OCI-M2 (cell line): ENCODE results near the gene ANXA5.

Experiments used
- DNase-seq: peaks from one replicate; lab custom pipeline; 2025; ENCODE audit not compliant: unreplicated experiment; lab: John Stamatoyannopoulos, UW

The ANXA5 gene

DNA sequence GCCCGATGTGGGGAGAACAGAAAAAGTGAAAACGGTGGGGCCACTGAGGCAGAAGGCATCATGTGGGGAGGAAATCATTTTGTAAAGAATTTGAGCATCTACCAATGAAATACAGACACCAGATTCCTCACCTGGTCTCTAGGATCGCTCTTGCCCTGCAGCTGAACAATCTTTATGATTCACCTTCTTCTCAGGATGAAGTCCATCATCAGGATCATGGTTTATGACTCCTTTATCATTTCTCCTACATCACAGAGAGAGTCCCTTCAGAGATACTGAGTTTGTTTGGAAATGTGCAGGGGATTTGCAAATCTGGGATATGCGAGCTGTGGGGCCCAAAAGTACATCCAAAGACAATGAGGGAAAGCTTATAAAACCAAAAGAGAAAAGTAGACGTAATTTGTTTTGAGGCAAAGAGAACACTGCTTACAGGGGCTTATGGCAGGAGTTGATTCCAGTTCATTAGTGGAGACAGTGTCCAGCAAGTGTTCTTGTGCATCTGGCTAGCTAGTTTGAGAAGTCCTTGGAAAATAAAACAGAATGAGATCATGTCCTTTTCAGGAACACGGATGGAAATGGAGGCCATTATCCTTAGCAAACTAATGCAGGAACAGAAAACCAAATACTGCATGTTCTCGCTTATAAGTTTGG, 15.3 kb upstream of the ANXA5 start:
- no peak for DNase-seq

DNA sequence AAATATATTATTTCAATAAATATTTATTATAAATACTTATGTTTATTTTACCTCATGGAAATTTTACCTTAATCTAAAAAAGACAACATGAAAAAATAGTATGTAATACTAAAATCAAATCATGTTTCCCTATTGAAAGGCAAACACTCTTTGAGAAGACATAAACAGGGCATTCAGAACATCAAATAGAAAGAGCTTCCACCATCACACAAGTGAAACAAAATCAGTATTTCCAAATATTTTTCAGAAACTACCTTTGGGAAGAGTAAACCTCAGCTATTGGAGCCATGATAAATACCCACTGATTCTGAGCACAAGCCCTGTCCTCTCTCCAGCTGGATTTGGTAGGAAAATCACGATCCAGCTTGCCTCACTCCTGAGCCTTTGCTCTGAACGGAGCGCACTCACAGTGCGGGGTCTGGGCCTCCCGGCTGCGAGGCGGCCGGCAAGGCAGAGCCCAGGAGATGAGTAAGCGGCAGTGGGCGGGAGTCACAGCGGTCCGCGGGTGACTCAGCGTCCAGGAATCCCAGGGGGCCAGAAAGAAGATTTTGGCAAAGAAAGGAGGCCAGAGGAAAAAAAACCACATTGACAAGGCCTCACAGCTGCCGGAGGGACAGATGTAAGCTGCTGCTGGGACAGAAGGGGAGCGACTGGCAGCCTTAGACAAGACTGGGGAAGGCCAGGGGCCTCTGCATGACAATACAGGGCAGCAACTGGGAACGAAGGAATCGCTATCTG, 14.7 kb upstream of the ANXA5 start:
- DNase-seq = no peak

DNA sequence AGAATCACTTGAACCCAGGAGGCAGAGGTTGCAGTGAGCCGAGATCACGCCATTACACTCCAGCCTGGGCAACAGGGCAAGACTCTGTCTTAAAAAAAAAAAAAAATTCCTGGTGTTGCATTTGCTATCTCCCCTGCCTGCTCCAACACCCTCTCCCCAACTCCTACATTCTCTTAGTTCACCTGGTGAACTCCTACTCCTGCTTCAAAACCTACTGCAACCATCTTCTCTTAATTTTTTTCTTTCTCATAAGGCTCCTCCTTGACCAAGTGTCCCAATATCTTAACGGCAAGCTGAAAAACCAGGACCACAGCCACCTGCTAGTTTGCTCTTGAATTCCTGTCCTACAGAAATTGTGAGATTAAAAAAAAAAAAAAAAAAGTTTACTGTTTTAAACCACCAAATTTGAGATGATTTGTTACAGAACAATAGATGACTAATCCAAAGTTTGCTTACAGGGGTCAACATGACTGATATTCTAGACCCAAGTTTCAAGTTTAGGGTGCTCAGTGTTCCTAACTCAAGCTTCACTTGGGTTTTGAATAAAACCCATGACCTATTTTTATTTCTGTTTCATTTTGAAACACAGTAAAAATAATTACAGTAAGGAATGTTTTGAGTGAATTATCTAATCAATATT, 13.1 kb upstream of the ANXA5 start:
- DNase-seq = no peak

DNA sequence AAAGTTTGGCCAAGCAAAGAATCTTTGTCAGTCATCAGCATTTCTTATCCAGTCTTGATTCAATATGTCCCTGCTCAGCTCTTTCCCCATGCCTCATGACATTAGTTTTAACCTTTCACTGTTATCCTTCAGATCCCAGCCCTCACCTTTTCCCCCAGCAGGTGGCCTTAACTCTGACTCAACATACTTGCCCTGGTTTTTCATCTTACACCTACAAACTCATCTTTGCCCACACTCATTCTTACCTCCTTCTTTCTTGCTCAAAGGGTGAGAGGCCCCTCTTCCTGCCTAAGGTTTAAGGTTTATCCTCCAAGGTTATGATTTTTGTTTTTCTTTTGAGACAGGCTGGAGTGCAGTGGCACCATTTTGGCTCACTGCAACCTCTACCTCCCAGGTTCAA, 10.6 kb upstream of the ANXA5 start:
- DNase-seq = no peak

DNA sequence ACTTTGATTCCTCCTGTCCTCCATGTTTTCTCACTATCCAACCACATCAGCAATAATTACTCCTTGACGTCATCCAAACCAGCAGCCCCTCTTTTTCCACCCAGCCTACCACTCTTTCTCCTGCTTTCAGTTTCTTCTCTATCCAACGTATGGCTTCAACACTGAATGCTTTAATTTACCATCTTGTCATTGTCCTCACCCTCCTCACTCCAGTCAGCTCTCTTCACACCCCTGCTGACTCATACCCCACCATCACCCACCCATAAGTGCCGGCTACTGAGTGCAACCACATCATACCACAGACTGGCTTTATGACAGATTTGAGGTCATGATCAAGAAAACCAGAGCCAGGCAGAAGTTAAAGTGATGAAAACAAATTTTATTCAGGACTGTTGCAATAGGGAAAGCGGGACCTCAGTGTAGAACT, 9.8 kb upstream of the ANXA5 start:
- no peak for DNase-seq

DNA sequence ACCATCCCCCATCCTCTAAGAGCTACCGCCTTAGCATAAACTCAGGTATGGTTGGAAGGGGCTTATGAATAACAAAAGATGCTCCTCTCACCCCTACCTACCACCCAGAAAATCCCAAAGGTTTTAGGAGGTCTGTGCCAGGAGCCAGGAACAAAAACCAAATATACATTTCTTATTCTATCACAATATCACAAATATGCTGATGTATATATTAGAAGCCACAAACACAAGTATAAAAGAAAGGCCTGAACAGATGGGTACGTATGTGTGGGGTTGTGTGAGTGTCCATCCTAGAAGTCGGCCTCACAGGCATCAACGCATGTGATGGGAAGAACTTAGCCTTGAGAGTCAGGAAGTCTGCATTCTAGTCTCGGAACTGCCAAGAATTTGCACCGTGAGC, 8.7 kb upstream of the ANXA5 start:
- DNase-seq = no peak

DNA sequence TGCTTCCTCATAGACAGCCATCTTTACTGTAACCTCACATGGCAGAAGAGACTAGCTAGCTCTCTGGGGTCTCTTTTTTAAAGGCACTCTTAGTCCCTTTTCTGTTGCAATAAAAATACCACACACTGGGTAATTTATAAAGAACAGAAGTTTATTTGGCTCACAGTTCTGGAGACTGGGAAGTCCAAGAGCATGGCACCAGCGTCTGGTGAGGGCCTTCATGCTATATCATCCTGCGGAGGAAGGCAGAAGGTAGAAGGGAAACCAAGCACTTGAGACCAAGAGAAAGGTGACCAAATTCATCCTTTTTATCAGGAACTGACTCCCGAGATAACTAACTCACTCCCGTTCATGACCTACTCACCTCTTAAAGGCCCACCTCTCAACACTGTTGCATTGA, 5.4 kb upstream of the ANXA5 start:
- DNase-seq = no peak

DNA sequence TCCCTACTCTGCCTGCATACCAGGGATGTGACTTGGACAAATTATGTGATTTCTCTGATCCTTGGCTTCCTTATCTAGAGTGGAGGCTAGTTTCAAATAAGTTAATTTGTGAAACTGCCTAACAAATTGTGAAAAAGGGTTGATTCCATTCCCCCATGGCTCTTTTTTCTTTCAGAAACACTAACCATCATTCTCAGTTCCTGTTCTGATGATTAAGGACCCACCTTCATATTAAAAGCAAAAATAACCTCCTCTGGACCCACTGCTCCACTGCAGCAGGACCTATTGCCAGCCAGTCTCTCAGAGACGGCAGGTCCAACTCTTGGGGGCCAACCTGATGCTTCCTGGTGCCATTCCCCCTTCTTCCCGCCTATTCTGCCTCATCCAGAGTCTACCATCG, 4.5 kb upstream of the ANXA5 start:
- DNase-seq = no peak

DNA sequence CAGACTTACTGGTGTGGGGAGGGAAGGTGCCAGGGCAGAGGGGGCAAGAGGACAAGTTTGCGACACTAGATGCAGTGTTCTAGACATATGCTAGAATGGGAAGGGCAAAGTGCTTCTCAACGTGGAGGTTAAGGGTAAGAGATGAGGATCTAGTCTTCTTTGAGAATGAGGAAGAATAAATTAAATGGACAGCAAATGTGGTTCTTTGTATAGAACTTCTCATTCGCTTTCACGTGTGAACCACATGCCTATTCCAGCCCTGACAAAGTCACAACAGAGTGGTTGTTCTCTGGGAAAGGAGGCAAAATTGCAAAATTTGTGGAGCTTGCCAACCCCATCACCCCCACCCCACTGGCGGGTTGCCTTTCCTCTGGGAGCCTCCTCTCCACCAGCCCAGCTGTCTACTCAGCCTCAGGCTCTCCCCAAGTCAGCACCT, 1.5 kb upstream of the ANXA5 start:
- DNase-seq = no peak

DNA sequence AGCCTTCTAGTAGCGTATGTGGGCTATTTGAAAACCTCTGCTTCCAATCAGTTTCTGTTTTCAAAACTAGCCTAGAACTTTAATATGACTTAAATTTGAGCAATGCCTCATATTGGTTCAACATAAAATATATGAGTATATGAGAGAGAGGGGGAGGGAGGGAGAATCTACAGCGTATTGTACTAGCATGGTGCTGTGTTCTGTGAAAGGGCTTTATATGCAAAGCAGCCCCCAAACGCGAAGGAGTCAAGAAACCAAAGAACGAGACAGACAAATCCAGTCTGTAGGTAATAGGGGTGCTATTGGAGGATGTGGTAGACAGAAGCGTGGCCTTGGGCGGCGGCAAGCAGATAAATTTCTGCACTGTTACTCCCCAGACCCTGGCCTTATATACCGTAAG, 784 bp upstream of the ANXA5 start:
- DNase-seq = no peak

DNA sequence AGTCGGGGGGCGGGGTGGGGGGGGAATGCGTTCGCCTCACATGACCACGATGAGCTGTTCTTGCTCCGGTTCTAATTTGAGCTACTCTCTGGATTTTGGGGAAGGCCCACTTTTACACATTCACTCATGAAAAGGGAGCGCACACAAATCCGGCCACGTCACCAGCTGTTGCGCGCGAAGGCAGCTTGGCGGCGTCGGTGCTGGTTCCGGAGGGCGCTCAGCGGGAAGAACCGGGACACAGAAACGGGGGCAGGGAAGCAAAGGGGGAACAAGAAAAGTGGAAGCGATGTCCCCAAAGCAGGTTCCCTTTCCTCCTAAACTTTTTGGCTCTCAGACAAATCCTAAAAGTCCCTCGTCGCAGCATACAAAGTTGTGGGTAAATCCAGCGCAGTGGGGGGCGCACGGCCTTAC, 605 bp downstream of the ANXA5 start:
- no peak for DNase-seq

DNA sequence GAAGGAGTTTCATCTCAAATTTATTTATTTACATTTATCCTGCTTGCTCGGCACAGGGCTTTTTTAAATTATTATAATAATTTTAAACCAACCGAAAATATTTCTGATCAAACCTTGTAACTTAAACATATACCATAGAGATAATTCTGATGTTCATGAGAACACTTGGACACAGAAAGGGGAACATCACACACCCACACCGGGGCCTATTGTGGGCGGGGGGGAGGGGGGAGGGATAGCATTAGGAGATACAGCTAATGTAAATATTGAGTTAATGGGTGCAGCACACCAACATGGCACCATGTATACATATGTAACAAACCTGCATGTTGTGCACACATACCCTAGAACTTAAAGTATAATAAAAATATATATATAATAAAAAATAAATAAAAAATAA, 2.9 kb downstream of the ANXA5 start:
- no peak for DNase-seq

DNA sequence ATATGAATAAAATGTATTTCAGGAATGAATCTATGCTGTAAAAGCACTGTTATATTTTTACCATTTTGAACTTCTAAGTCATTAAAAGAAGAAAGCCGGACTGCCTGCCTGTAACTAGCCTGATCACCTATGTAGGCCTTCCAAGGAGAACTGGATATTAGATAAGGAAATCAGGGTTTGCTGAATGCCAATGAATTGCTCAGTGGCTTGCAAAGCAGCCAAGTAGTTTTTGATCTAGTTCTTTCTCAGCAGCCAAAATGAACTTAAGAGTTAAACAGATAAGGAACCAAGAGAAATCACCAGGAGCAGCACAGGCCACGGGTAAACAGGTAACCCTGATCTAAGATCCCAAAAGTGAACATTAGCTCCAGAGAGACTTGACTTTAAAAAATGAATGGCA, 3.3 kb downstream of the ANXA5 start:
- DNase-seq = no peak

DNA sequence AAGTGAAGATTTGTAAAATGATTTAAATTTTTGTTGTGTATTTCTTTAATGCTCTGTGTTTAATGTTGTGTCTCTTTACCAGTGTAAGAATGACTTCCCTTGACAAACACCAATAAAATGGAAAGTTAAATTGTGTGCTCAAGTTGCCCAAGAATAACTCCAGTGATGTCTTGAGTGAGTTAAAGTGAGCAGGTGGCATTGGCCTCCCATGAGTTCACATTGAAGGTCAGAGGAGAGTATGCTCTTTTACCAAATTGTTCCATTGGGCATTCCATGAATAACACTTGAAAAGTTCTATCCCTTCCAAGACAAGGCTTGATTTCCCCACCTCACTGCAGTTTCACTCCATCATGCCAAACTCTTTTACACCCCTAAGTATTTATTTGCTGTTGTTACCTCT, 4.5 kb downstream of the ANXA5 start:
- no peak for DNase-seq

DNA sequence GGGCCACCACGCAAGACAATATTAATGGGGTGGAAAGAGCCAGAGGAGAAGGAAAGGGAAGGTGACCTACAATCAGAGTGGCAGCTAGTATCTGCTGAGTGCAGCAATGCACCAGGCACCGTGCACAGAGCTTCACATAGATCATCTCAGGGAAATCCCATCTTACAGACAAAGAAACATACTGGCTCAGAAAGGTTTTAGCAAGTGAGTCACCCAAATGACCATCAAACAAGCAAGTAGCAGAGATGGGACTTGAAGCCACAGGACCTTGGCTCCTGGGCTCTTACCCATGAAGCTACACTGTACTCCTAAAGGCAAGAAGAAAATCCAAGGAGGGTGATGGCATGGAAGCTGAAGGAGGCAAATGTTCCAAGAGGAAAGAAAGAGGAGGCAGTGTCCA, 6.8 kb downstream of the ANXA5 start:
- DNase-seq = no peak

DNA sequence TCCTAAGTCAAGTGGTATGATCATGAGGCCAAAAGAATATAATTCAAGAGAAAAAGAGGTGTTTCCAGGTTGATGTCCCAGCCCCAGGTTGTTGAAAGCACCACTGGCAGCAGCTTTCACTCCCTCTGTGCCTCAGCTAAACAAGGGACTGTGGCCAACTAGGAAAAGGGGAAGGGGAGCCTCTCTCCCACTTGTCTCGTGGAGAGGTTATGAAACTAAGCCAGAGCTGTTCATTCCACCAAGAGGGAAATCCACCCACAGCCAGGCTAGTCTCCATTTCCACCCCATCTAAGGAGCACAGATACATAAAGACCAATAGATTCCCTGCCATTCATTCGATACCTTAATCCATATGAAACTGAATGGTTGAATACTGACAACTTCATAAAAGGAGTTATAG, 8.1 kb downstream of the ANXA5 start:
- no peak for DNase-seq

DNA sequence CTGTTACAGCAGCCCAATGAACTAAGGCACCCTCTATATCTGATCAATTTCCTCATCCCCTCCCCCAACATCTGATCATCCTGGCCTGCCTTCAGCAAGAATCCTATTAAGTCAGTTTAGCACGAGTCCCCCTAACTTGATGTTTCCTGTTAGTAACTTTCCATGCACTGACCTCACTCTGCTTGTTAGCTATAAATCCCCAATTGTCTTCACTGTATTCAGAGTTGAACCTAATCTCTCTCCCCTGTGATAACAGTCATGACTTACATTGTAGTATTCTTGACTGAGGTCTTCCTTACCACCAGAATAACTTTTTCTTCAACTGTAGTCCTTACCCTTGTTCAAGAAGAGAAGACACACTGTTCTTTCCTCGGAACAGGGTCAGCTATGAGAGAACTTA, 8.5 kb downstream of the ANXA5 start:
- DNase-seq = no peak

DNA sequence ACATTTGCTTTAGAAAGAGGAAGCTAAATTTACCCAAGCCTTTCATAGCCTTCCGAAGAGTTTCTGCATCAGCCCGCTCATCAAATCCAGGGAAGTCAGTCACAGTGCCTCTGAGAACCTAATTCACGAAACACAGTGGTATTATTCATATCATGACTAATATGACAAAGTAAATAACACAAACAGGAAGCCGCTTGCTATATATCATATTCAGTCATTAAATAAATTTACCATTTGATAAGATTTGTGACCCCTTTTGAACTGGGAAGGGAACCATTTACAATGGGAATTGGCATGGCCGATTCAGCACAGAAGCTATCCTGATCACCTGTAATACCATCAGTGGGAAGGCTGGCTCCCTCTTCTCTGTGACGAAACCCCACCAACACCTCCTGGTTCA, 10.5 kb downstream of the ANXA5 start:
- no peak for DNase-seq

DNA sequence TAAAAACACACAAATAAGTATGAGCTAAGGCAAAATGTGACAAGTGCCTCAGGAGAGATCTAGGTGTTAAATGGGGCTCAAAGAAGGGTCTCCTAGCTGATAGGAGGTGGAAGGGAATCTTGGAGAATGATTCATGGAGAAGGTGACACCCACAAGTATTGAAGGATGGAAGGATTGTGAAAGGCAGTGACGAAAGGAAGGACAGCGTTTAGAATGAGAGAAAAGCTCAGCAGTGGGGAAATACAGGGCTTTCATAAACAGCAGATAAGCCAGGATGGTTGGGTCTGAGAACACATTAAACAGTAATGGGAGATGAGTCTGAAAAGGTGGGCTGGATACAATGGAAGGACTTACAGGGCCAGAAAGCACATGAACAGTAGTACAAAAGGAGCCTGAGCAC, 11.5 kb downstream of the ANXA5 start:
- DNase-seq = no peak

DNA sequence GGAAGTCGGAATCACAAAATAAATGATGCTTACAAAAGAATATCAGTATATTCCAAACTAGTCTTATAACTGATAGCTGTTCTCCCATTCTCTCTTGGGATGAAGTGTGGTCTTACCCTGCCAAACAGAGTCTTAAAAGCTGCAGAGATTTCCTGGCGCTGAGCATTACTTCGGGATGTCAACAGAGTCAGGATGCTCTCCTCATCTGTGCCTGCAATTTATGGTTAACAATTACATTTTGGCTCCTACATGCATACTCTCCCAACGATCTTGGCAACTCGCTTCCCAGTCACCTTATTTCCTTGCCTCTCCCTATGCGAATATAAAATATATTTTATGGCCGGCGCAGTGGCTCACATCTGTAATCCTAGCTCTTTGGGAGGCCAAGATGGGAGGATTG, 12.2 kb downstream of the ANXA5 start:
- DNase-seq = no peak

DNA sequence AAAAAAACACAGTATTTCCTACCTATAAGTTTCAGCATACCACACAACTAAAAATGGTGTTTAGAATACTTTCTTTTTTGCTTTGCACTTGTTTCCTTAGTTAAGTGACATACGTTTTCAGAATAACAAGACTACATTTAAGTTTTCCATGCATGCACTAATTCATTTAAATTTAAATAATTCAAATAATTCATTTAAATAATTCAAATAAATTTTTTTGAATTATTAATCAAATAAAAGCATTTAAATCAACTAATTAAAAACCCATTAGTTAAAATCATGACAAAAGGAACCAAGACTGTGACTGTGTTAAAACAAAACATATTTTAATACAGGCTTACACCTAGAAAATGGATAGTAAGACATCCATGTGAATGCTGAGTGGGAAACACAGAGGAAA, 12.8 kb downstream of the ANXA5 start:
- no peak for DNase-seq

DNA sequence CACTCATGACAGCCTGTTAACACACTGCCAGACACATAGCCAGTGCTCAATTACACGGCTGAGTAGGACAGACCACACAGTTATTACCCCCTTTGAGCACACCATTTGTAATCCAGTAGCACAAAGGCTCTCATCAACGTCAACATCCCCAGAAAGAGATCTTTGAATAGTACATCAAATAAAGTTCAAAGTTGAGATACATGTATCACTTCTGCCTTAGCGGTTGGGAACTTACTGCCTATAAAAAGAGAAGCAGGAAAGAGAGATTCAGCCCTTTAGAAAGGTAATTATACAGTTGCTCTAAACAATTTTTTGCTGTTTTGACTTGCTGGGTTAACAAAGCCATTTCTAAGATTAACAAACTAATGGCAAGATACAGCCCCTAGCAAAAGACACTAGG, 16.2 kb downstream of the ANXA5 start:
- no peak for DNase-seq

DNA sequence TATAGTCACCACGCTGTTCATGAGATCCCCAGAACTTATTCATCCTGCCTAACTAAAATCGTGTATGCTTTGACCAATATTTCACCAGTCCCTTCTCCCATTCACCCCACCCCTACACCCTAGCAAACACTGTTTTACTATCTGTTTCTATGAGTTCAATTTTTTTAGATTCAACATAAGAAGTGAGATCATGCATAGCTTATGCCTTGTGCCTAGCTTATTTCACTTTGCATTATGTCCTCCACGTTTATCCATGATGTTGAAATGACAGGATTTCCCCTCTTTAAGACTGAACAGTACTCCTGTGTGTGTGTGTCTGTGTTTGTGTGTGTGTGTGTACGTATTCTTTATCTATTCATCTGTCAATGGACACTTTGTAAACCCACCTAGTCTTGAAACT, 16.8 kb downstream of the ANXA5 start:
- DNase-seq = no peak
